Heart left ventricle (tissue), 16 donors: ENCODE data around the gene ZKSCAN4. TPM values are rescaled to one million over a fixed set of nuclear protein-coding genes. Genes with fewer than 3 reads are reported as not detected.

ENCODE experiments used
- ATAC-seq, 4 donors: fragments of 200-7000 bp; cut with Tn5 transposase; one replicate each; pipeline ENCODE4 v1.9.1; 2020 to 2022; ENCODE audit warnings: moderate library complexity in 4 of 4, mild to moderate bottlenecking in 3 of 4, moderate number of reproducible peaks in 1 of 4
- DNase-seq, 5 donors: peaks; one replicate each; pipeline ENCODE4 v3.0.0-alpha.2; 2020
- H3K27ac ChIP-seq, 12 donors: fragments of 200-600 bp; sonication (generic) in 4 of 12; one replicate each; pipeline versions ENCODE4 v1.5.0 to v1.8.0; 2016 to 2022; ENCODE audit warnings: mild to moderate bottlenecking in 2 of 12
- H3K27me3 ChIP-seq, 9 donors: fragments of 200-600 bp; sonication (generic) in 2 of 9; one replicate each; pipeline versions ENCODE4 v1.5.1 to v1.8.0; 2016 to 2022; ENCODE audit warnings: mild to moderate bottlenecking in 3 of 9
- H3K36me3 ChIP-seq, 9 donors: fragments of 200-600 bp; sonication (generic) in 2 of 9; one replicate each; pipeline versions ENCODE4 v1.5.0 to v1.8.0; 2018 to 2022; ENCODE audit warnings: mild to moderate bottlenecking in 2 of 9
- H3K4me1 ChIP-seq, 12 donors: fragments of 200-600 bp; sonication (generic) in 4 of 12; one replicate each; pipeline versions ENCODE4 v1.5.0 to v1.8.0; 2016 to 2022; ENCODE audit warnings: mild to moderate bottlenecking in 3 of 12
- H3K4me3 ChIP-seq, 12 donors: fragments of 200-600 bp; sonication (generic) in 4 of 12; one replicate each; pipeline versions ENCODE4 v1.5.0 to v1.8.0; 2017 to 2022; ENCODE audit warnings: mild to moderate bottlenecking in 9 of 12, moderate library complexity in 4 of 12
- H3K9me3 ChIP-seq, 12 donors: fragments of 200-600 bp; sonication (generic) in 4 of 12; one replicate each; pipeline versions ENCODE4 v1.5.0 to v1.8.0; 2016 to 2022; ENCODE audit warnings: mild to moderate bottlenecking in 1 of 12
- CTCF ChIP-seq, 12 donors: fragments of 200-600 bp; sonication (generic) in 4 of 12; IDR thresholded peaks; one replicate each; pipeline versions ENCODE4 v1.5.0 to v1.8.0; 2018 to 2022; ENCODE audit warnings: antibody characterized with exemption in 12 of 12, mild to moderate bottlenecking in 5 of 12
- POLR2A ChIP-seq, 2 donors: fragments of 450-650 bp; IDR thresholded peaks; one replicate each; pipeline ENCODE4 v1.6.1; 2017; ENCODE audit warnings: antibody characterized with exemption in 2 of 2, mild to moderate bottlenecking in 2 of 2, moderate library complexity in 2 of 2
- WGBS, 4 donors: extraction: QIAGEN DNeasy Blood & Tissue Kit in 2 of 4; methylation state at CpG; one replicate each; pipeline versions ENCODE4 v1.1.5 to v1.1.7; 2013 to 2018; 5-methylcytosine and 5-hydroxymethylcytosine counted together
- intact Hi-C, 10 donors: fragments of 100-400 bp; cut with DNase I; formaldehyde crosslinking; loops; one replicate each; pipeline versions ENCODE4 v1.11.1 to v1.14.2; 2022
- polyA plus RNA-seq, 2 donors: library from polyadenylated mRNA; stranded (reverse); fragments of 200-250 nt; gene quantifications; one replicate each; pipeline ENCODE4 v1.2.3, GENCODE V29; 2013
- total RNA-seq, 9 donors: library from RNA; depleted of rRNA in 2 of 9; stranded (reverse); fragments of >200 nt in 2 of 9; fragmentation: NEBNext Ultra II Directional in 3 of 9; extraction: Animal tissue kit (Norgen Biotek cat#: 25700) in 3 of 9; gene quantifications; one replicate each; pipeline versions ENCODE4 v1.1.0 to v1.2.4, GENCODE V29; 2016 to 2023
- donor health status: ischemic (EF 13 %, LVEDD 7.1; RV severe dilation, severe dysfunction).
- donor health status: healthy with polysubstance abuse.
- donor health status: DM: no; HTN: yes; CAD: no.
- donor health status: DM: no; HTN: no; CAD: no.
- donor health status: ischemic (EF 25% LVEDD 6.9; RV normal size, moderate dysfunction).
- donor health status: ischemic (EF 25% LVEDD 5.7; RV mildly dilated, moderate dysfunction).
- donor health status: healthy.
- donor health status: DM: yes; HTN: yes; CAD: no.
- donor health status: ischemic (EF 35%, LVEDD 5.7; RV mildly dilated, moderate dysfunction).
- donor health status: nonischemic (EF 11% LVEDD 7.7; RV severe dilation, severe dysfunction).
- donor health status: DM: yes; HTN: yes; CAD: no.
- donor health status: PGD.
- donor health status: ischemic (EF 29% LVEDD 5.4; RV normal size, mild dysfunction).
- donor health status: nonischemic (EF 23%, LVEDD 6.1; RV moderate dilation, normal function).

Gene ZKSCAN4
- total and polyA plus RNA-seq, 11 donors: 1.5 to 5.0 (median 2.4) TPM

GRCh38 chr6:28245206-28245941 lies 6.7 kb downstream of the ZKSCAN4 start:
- ATAC-seq (no peak), DNase-seq (no peak)
- no peaks in the 10 kb centered on the region for H3K27me3 ChIP-seq
- peaks cover 0 to 71% (median 59%) of the 10 kb centered on the region in 9 donors for H3K36me3 ChIP-seq
- 89 to 94% (median 93%) methylated on average over 6 of the region's 6 CpGs for WGBS, 4 donors
- no peak overlapping the region for H3K4me3 ChIP-seq
- no peaks in the 10 kb centered on the region for H3K9me3 ChIP-seq
- H3K27ac ChIP-seq: no peak overlapping the region
- intact Hi-C loops: loop anchor here in 1 of 10 donors (10.0 kb wide), 1 partner anchor 109 kb away; no protein-coding TSS in a partner anchor
- H3K4me1 ChIP-seq: peaks cover 0 to 10% (median 1%) of the 10 kb centered on the region in 12 donors
- no peak for TF ChIP-seq CTCF (IDR thresholded peaks at IDR 0.05)
- TF ChIP-seq POLR2A (IDR thresholded peaks at IDR 0.05): no peak

- 91 to 97% (median 94%) methylated on average over 3 of the region's 3 CpGs for WGBS, 4 donors
- Histone ChIP-seq H3K4me1 (peaks cover 0 to 8% (median 0%) of the 10 kb centered on the region in 12 donors), H3K36me3 (peaks cover 0 to 67% (median 55%) of the 10 kb centered on the region in 9 donors), H3K27ac (no peak overlapping the region), H3K9me3 (no peaks in the 10 kb centered on the region), H3K27me3 (no peaks in the 10 kb centered on the region), H3K4me3 (no peak overlapping the region)
- intact Hi-C loops: loop anchor here in 1 of 10 donors (10.0 kb wide), 1 partner anchor 111 kb away; no protein-coding TSS in a partner anchor
- ATAC-seq: no peak
- DNase-seq: no peak
- TF ChIP-seq POLR2A (IDR thresholded peaks at IDR 0.05): no peak
- TF ChIP-seq CTCF (IDR thresholded peaks at IDR 0.05): no peak
Observed at GRCh38 chr6:28243946-28244345, 8.1 kb downstream of the ZKSCAN4 start.

GRCh38 chr6:28240471-28240870 lies 11.6 kb downstream of the ZKSCAN4 start:
- ATAC-seq (no peak), DNase-seq (no peak)
- WGBS, 4 donors: 90 to 100% (median 94%) methylated on average over 1 of the region's 1 CpG
- Histone ChIP-seq H3K27ac (no peak overlapping the region), H3K4me1 (peaks cover 0 to 18% (median 0%) of the 10 kb centered on the region in 12 donors), H3K36me3 (peaks cover 0 to 46% (median 26%) of the 10 kb centered on the region in 9 donors), H3K4me3 (no peak overlapping the region), H3K9me3 (no peaks in the 10 kb centered on the region), H3K27me3 (no peaks in the 10 kb centered on the region)
- TF ChIP-seq POLR2A (IDR thresholded peaks at IDR 0.05) (no peak), CTCF (IDR thresholded peaks at IDR 0.05) (no peak)
- intact Hi-C loops: loop anchor here in 1 of 10 donors (10.0 kb wide), 1 partner anchor 114 kb away; no protein-coding TSS in a partner anchor

GRCh38 chr6:28239636-28240035 lies 12.4 kb downstream of the ZKSCAN4 start:
- peaks cover 0 to 43% (median 17%) of the 10 kb centered on the region in 9 donors for H3K36me3 ChIP-seq
- no peak for TF ChIP-seq CTCF (IDR thresholded peaks at IDR 0.05)
- no peak for TF ChIP-seq POLR2A (IDR thresholded peaks at IDR 0.05)
- peaks cover 0 to 19% (median 0%) of the 10 kb centered on the region in 12 donors for H3K4me1 ChIP-seq
- no peak overlapping the region for H3K4me3 ChIP-seq
- no peaks in the 10 kb centered on the region for H3K27me3 ChIP-seq
- intact Hi-C loops: loop anchor here in 1 of 10 donors (10.0 kb wide), 1 partner anchor 115 kb away; no protein-coding TSS in a partner anchor
- ATAC-seq (no peak), DNase-seq (no peak)
- no peaks in the 10 kb centered on the region for H3K9me3 ChIP-seq
- no peak overlapping the region for H3K27ac ChIP-seq
- WGBS, 4 donors: 89 to 99% (median 95%) methylated on average over 1 of the region's 1 CpG
